Measurements from ENCODE around the gene PLGRKT.
"Not testable (repeated sequence)": the region's sequence is repeated elsewhere in the genome, so short reads cannot be mapped to it uniquely, and the experiment has no call there.

The PLGRKT gene

GRCh38 chr9:5470122-5470521 is 32.4 kb upstream of the PLGRKT start:
- no peak for TF ChIP-seq CTCF (IDR thresholded peaks at IDR 0.05; ENCODE audit: control extremely low read depth, extremely low read depth, low read depth, missing control alignments)
- POLR2A ChIA-PET: no interaction called here
- CTCF ChIA-PET: interaction anchor here (1.5 kb wide), 1 partner anchor 10 kb away, joined by 3 read pairs; no protein-coding TSS in a partner anchor
- no peak for DNase-seq (ENCODE audit: extremely low spot score)

- POLR2A ChIA-PET: no interaction called here
- no peak for TF ChIP-seq CTCF (IDR thresholded peaks at IDR 0.05; ENCODE audit: control extremely low read depth, extremely low read depth, low read depth, missing control alignments)
- CTCF ChIA-PET: interaction anchor here (1.1 kb wide), 2 partner anchors 18 to 25 kb away, joined by 3 to 4 read pairs; no protein-coding TSS in a partner anchor
- DNase-seq (ENCODE audit: extremely low spot score): no peak
These were observed 31.1 kb upstream of the PLGRKT start for GRCh38 chr9:5468850-5469249.

GRCh38 chr9:5466766-5467165 is 29.0 kb upstream of the PLGRKT start:
- ChIA-PET POLR2A (interaction anchor here (1.0 to 2.0 kb wide), 2 partner anchors 16 to 28 kb away, joined by 3 to 5 read pairs; partner anchors contain the start of gene CD274), CTCF (interaction anchor here (0.8 to 1.5 kb wide), 5 partner anchors 9 to 134 kb away, joined by 3 to 4 read pairs (median 3); no protein-coding TSS in a partner anchor)
- DNase-seq (ENCODE audit: extremely low spot score): no peak
- TF ChIP-seq CTCF (IDR thresholded peaks at IDR 0.05; ENCODE audit: control extremely low read depth, extremely low read depth, low read depth, missing control alignments): no peak

GRCh38 chr9:5466005-5466404 is 28.3 kb upstream of the PLGRKT start:
- DNase-seq (ENCODE audit: extremely low spot score): no peak
- no peak for TF ChIP-seq CTCF (IDR thresholded peaks at IDR 0.05; ENCODE audit: control extremely low read depth, extremely low read depth, low read depth, missing control alignments)
- ChIA-PET POLR2A (interaction anchor here (1.0 to 2.0 kb wide), 2 partner anchors 16 to 27 kb away, joined by 3 to 5 read pairs; partner anchors contain the start of gene CD274), CTCF (interaction anchor here (0.9 to 3.2 kb wide), 3 partner anchors 11 to 134 kb away, joined by 3 to 12 read pairs (median 3); no protein-coding TSS in a partner anchor)

GRCh38 chr9:5464831-5465330 is 27.2 kb upstream of the PLGRKT start:
- DNase-seq (ENCODE audit: extremely low spot score): not testable (repeated sequence)
- POLR2A ChIA-PET: interaction anchor here (1.1 kb wide), 1 partner anchor 15 kb away, joined by 5 read pairs; the partner anchor contains the start of gene CD274
- CTCF ChIA-PET: interaction anchor here (1.0 to 3.2 kb wide), 5 partner anchors 12 to 136 kb away, joined by 3 to 12 read pairs (median 3); partner anchors contain the start of gene CD274

GRCh38 chr9:5460157-5460556 is 22.4 kb upstream of the PLGRKT start:
- ChIA-PET CTCF (interaction anchor here (1.0 to 5.2 kb wide), 7 partner anchors 10 to 133 kb away, joined by 3 to 42 read pairs (median 3); partner anchors contain the start of gene CD274), POLR2A (no interaction called here)
- DNase-seq (ENCODE audit: extremely low spot score): no peak
- no peak for TF ChIP-seq CTCF (IDR thresholded peaks at IDR 0.05; ENCODE audit: control extremely low read depth, extremely low read depth, low read depth, missing control alignments)

- no peak for TF ChIP-seq CTCF (IDR thresholded peaks at IDR 0.05; ENCODE audit: control extremely low read depth, extremely low read depth, low read depth, missing control alignments)
- POLR2A ChIA-PET: interaction anchor here (0.8 kb wide), 1 partner anchor 9 kb away, joined by 4 read pairs; the partner anchor contains the start of gene CD274
- no peak for DNase-seq (ENCODE audit: extremely low spot score)
- CTCF ChIA-PET: interaction anchor here (1.0 to 5.2 kb wide), 8 partner anchors 9 to 134 kb away, joined by 3 to 42 read pairs (median 3); partner anchors contain the start of gene CD274
These were observed 21.6 kb upstream of the PLGRKT start for GRCh38 chr9:5459289-5459829.

Measured in GM10248 (cell line).